Hematopoietic multipotent progenitor cell (in vitro differentiated cells): Measurements from ENCODE around the gene CAMSAP2. TPM values are rescaled to one million over a fixed set of nuclear protein-coding genes. Genes with fewer than 3 reads are reported as not detected.

Experiments
- total RNA-seq: library from RNA; depleted of rRNA; stranded (reverse); fragments of >200 nt; gene quantifications from one replicate; pipeline ENCODE4 v1.2.3, GENCODE V29; 2012

The CAMSAP2 gene
- total RNA-seq, 1 donor: under 0.01 TPM

Other genes with a start within 250 kb of the CAMSAP2 start
- 0.54 TPM for gene KIF14, start 118.1 kb upstream of the CAMSAP2 start, total RNA-seq
- 10.5 TPM for gene DDX59, start 69.0 kb upstream of the CAMSAP2 start, total RNA-seq
- under 0.01 TPM for gene GPR25, start 134.1 kb downstream of the CAMSAP2 start, total RNA-seq
- under 0.01 TPM for gene INAVA, start 156.0 kb downstream of the CAMSAP2 start, total RNA-seq